GM21367 (cell line): ENCODE results near the gene MCAM.

Source experiments
- ATAC-seq: cut with Tn5 transposase; IDR thresholded peaks from one replicate; pipeline ENCODE4 v1.9.1; 2021; ENCODE audit not compliant: unreplicated experiment

Gene MCAM

GRCh38 chr11:119346605-119347004 is 29.7 kb upstream of the MCAM start, which contains the start of gene MFRP:
MFRP (minus strand) TSS chr11:119346705; CDS start chr11:119346513, 192 bp downstream.
- no peak for ATAC-seq

- ATAC-seq, result no peak
Measured at GRCh38 chr11:119345685-119346084, 28.8 kb upstream of the MCAM start.

- no peak for ATAC-seq
Measured at GRCh38 chr11:119344291-119345010, 27.5 kb upstream of the MCAM start.

GRCh38 chr11:119343726-119344125 is 26.8 kb upstream of the MCAM start:
- ATAC-seq, result no peak

- no peak for ATAC-seq
Measured at GRCh38 chr11:119342362-119343130, 25.6 kb upstream of the MCAM start.

GRCh38 chr11:119342023-119342300 is 25.0 kb upstream of the MCAM start:
- no peak for ATAC-seq

- ATAC-seq, result no peak
Measured at GRCh38 chr11:119341222-119342022, 24.5 kb upstream of the MCAM start.

GRCh38 chr11:119340335-119341221 is 23.6 kb upstream of the MCAM start, which contains the start of gene C1QTNF5:
C1QTNF5 (minus strand) TSS chr11:119340883; CDS start chr11:119340397, 486 bp downstream.
- ATAC-seq, result no peak

GRCh38 chr11:119339589-119340334 is 22.8 kb upstream of the MCAM start:
- no peak for ATAC-seq

- no peak for ATAC-seq
Measured at GRCh38 chr11:119338965-119339588, 22.1 kb upstream of the MCAM start.

- no peak for ATAC-seq
Measured at GRCh38 chr11:119338318-119338890, 21.5 kb upstream of the MCAM start.

GRCh38 chr11:119337581-119338317 is 20.8 kb upstream of the MCAM start:
- ATAC-seq, result no peak

GRCh38 chr11:119336744-119337469 is 20.0 kb upstream of the MCAM start:
- ATAC-seq, result no peak

GRCh38 chr11:119335655-119336543 is 19.0 kb upstream of the MCAM start:
- no peak for ATAC-seq

GRCh38 chr11:119335091-119335654 is 18.2 kb upstream of the MCAM start:
- no peak for ATAC-seq

- ATAC-seq, result peak; percentile 71
Measured at GRCh38 chr11:119334174-119334930, 17.4 kb upstream of the MCAM start, which contains the start of gene RNF26. RNF26 (plus strand) TSS chr11:119334527; CDS start chr11:119335123, 596 bp downstream.
